ENCODE measurements around the gene JPT2. TPM values are rescaled to one million over a fixed set of nuclear protein-coding genes. Genes with fewer than 3 reads are reported as not detected.

The JPT2 gene
- total RNA-seq, 4 donors from 2014 or later, result 22.7 to 28.5 (median 23.8) TPM

GRCh38 chr16:1747934-1748333 lies 69.9 kb downstream of the JPT2 start:
- ATAC-seq (ENCODE audit: low FRiP score), result no peak
- DNase-seq (ENCODE audit: low spot score), result no peak
- no peak for TF ChIP-seq CTCF (IDR thresholded peaks at IDR 0.05)

GRCh38 chr16:1749152-1750117 lies 71.4 kb downstream of the JPT2 start:
- no peak for TF ChIP-seq CTCF (IDR thresholded peaks at IDR 0.05)
- no peak for DNase-seq (ENCODE audit: low spot score)
- ATAC-seq (ENCODE audit: low FRiP score), result no peak

Small RNA genes lying within 50 kb of the gene (small RNA-seq; reads per million reads assigned to genes)
- 0.77 reads per million for gene MIR3177

Other genes starting within 250 kb of the JPT2 start
- gene PERCC1, start 247.2 kb upstream of the JPT2 start, total RNA-seq, result 1 to 10 TPM in 1 of 4 donors, not detected in 3; 1.9 TPM
- 1 to 10 TPM in 1 of 4 donors, under 1 TPM in 3; 0.19 to 5.7 (median 0.37) TPM for gene CCDC154, start 233.7 kb upstream of the JPT2 start, total RNA-seq
- 10 to 100 TPM; 42.6 to 62.3 (median 52.2) TPM for gene CLCN7, start 203.3 kb upstream of the JPT2 start, total RNA-seq
- not detected for gene PTX4, start 189.3 kb upstream of the JPT2 start, total RNA-seq
- 10 to 100 TPM; 12.7 to 38.5 (median 22.2) TPM for gene TELO2, start 184.9 kb upstream of the JPT2 start, total RNA-seq
- gene TMEM204, start 144.6 kb upstream of the JPT2 start, total RNA-seq, result 100 to 1,000 TPM in 1 of 4 donors, 10 to 100 TPM in 3; 21.4 to 141 (median 41.7) TPM
- 10 to 100 TPM; 13.6 to 21.0 (median 19.6) TPM for gene IFT140, start 66.2 kb upstream of the JPT2 start, total RNA-seq
- gene CRAMP1, start 65.9 kb upstream of the JPT2 start, total RNA-seq, result 10 to 100 TPM in 2 of 4 donors, 1 to 10 TPM in 2; 7.6 to 11.7 (median 9.8) TPM
- gene MAPK8IP3, start 27.9 kb downstream of the JPT2 start, total RNA-seq, result 10 to 100 TPM; 27.3 to 73.3 (median 51.6) TPM
- gene NME3, start 93.3 kb downstream of the JPT2 start, total RNA-seq, result 10 to 100 TPM; 51.4 to 83.2 (median 69.6) TPM
- 10 to 100 TPM in 1 of 4 donors, 1 to 10 TPM in 3; 5.9 to 16.2 (median 7.1) TPM for gene EME2, start 94.5 kb downstream of the JPT2 start, total RNA-seq
- gene MRPS34, start 94.9 kb downstream of the JPT2 start, total RNA-seq, result 10 to 100 TPM; 56.8 to 84.2 (median 78.6) TPM
- 10 to 100 TPM; 39.5 to 88.1 (median 50.7) TPM for gene SPSB3, start 104.3 kb downstream of the JPT2 start, total RNA-seq
- 10 to 100 TPM; 49.2 to 85.9 (median 60.2) TPM for gene NUBP2, start 104.7 kb downstream of the JPT2 start, total RNA-seq
- under 1 TPM in 2 of 4 donors, not detected in 2; 0.19 to 0.50 TPM for gene IGFALS, start 115.4 kb downstream of the JPT2 start, total RNA-seq
- gene HAGH, start 148.5 kb downstream of the JPT2 start, total RNA-seq, result 100 to 1,000 TPM in 1 of 4 donors, 10 to 100 TPM in 3; 69.8 to 130 (median 81.5) TPM
- 10 to 100 TPM; 32.3 to 46.3 (median 34.1) TPM for gene FAHD1, start 148.9 kb downstream of the JPT2 start, total RNA-seq
- gene MEIOB, start 193.9 kb downstream of the JPT2 start, total RNA-seq, result 1 to 10 TPM in 1 of 4 donors, not detected in 3; 1.7 TPM
- gene HS3ST6, start 240.1 kb downstream of the JPT2 start, total RNA-seq, result not detected